ENCODE results near the gene MUC2.

The MUC2 gene

DNA sequence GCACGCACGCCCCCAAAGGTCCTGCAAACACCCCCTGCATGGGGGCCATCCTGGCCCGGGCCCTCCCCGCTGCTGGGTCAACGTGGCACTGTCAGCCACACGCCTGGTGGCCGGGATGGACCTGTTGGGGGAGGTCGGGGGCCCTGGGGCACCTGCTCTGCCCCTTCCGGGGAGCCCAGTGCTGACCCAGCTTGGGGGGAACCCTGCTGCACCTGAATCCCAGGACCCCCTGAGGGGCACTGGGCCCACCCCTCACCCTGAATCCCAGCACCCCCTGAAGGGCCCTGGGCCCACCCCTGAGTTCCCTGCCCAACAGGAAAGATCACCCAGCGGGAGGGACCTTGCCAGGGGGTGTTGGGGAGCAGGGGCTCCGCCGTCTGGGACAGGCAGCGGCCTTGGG is 37.7 kb upstream of the MUC2 start:
- peak in 1 of 3 experiments; percentile 30 for DNase-seq

- no peak for DNase-seq
Observed at GRCh38 chr11:1037506-1038055, 37.1 kb upstream of the MUC2 start.

DNA sequence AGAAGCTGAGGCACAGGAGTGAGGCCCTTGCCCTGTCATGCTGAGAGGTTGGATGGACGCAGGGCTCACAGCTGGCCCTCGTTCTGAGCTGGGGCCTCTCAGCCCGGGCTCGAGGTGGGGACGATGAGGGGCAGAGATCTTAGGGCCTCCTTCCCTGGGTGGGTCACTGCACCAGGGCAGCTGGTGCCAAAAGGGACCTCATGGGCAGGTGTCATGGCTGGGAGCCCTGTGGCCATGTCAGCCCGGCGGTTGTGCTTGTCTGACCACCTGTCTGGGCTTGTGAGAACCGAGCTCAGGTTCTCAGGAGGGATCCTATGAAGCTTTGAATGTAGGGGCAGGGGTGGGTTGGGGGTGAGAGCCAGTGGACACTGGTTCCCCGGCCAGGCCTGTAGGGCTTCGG is 36.3 kb upstream of the MUC2 start:
- no peak for DNase-seq

GRCh38 chr11:1038921-1039320 is 35.8 kb upstream of the MUC2 start:
- DNase-seq: no peak

DNA sequence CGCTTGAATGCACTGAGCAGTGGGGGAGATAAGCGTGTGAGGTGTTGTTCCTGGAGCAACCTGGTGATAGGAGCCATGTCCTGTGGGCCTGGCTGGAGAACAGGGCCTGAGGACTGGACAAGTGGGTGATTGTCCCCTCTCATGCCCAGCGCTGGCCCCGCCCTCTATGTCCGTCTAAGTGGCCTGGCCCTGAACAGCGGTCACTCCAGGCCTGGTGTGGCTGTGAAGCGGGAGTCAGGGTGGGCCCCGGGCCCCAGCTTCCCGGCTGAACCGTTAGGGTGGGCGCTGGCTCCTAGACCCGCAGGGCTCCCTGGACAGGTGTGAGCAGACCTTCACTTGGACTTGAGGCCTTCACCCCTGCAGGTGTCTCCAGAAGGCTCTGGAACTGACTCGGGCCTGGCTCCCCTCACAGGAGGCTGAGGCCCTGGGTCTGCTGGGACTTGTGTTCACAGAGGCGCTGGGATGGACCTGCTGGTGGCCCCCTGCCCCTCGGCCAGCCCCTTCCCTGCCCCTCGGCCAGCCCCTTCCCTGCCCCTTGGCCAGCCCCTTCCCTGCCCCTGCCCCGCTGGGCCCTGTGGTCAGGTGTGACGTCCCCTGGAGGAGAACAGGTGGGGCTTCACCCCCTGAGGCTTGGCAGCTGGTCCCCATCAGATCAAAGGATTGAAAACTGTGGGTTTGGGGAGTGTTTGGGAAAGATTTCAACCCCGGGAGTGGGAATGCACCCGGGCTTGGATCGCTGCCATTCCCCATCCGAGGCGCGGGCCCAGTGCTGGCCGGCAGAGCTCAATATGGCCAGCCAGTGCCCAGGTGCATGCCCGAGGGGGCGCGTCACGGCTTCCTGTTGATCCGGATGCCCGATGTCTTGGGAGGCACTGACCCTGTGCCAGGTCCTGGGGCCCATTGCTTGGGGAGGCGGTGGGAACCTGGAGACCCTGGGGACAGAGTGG is 34.9 kb upstream of the MUC2 start:
- no peak for DNase-seq

- DNase-seq: no peak
Observed at GRCh38 chr11:1040428-1041148, 34.1 kb upstream of the MUC2 start.

DNA sequence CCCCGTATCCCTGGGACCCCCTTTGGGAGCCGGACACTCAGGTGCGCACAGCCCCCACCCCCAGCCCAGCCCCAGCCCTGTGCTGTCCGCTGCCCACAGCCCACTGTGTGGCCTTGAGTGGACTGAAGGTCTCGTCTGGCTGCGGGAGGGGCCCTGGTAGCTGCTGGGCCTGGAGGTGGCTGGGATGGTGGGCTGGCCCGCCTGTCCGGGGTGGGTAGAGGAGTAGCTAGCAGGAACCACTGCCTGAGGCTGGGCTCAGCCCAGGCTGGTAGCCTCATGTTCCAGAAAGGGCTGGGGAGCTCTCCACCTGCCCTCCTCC is 33.6 kb upstream of the MUC2 start:
- DNase-seq: no peak

DNA sequence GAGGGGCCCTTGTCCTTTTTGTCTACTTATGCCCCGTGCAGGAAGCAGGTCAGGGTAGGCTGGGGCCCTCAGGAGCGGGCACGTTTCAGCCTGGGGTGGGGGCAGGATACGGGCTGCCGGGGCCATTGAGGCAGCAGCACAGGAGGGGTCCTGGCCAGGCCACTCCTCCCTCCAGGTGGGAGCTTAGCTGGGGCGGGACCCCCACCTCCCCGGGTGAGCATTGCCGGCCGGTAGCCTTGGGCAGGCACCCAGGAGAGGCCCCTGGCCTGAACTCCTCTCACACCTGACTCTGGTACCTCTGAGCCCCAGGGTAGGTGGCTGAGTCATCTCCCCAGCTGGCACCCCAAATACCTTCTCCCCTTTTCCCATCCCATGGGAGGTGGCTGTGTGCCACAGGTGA is 33.2 kb upstream of the MUC2 start:
- DNase-seq: no peak

DNA sequence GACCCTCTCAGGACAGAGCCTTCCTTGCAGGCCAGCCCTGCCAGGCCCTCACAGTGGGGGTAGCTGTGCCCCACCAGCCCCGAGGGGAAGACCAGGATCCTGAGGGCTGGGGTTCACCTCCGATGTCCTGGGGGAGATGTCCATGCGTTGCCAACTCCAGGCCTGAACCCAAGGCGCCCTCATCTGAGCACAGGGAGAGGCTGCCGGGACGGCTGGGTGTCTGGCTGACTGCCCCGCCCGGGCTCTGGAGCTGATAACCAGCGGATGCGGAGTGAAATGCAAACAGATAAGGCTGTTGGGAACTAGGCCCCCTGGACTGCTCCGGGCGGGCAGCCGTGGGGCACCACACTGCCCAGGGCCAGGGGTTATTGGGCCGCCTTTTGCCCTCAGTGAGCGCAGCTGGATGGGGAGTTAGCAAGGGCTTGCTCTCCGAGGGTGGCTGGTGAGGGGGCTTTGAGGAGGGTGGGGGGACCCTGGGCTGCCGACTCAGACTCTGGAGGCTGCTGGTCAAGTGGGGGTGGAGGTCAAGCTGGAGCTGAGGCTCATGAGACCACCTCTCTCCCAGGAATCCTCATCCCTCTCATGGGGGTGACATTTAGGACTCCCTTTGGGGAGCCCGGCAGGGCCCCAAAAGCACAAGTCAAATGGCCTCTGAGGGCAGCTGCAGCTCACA is 32.6 kb upstream of the MUC2 start:
- no peak for DNase-seq

DNA sequence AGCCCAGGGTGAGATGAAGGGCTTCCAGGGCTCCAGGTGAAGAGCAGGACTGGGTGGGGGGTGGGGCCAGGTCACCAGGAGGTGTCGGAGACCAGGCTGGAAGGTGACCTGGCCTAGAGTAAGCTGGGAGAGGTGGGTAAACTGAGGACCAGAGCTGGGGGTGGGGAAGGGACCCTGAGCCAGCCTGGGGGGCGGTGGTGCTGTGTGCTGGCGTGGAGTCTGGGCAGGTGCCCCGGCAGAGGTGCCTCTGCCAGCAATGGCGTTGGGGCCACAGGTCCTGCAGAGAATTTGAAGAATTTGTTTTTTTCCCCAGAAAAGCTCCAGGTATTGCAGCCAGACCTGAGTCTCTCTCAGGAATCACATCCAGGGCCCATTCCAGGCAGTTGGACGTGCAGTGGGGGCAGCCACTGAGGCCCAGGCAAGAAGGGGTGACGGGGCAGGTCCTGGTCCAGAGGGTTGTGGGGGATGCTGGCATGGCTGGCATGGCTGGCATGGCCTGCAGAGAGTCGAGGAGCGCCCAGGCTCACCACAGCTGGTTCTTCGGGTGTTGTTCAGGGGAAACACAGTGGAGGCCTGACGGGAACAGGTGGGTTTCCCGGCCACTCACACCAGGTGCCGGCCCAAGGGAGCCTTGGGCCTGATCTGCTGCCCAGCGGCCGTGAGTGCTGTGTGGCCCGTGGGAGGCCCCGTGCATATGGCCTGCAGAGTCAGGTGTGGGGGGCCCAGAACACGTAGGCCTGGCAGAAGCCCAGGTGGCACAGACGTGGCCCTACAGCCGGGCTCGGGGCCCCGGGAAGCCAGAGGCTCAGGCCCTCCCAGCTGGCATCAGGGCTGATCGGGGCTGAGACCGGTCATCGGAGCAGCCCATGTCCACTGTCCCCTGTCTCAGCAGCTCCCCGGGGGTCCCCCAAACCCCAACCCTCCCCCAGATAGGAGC is 31.8 kb upstream of the MUC2 start:
- no peak for DNase-seq

GRCh38 chr11:1043563-1044096 is 31.0 kb upstream of the MUC2 start:
- DNase-seq: no peak

DNA sequence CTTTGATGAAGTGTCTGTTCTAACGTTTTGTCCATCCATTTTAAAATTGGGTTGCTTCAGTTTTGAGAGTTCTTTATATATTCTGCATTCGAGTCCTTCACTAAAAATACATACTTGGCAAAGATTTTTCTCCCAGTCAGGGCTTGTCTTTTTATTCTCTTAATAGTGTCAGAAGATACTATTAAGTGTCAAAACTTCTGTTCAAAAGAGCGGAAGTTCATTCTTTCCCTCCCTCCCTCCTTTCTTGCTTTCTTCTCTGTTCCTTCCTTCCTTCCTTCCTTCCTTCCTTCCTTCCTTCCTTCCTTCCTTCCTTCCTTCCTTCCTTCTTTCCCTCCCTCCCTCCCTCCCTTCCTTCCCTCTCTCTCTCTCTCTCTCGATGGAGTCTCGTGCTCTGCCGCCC is 30.5 kb upstream of the MUC2 start:
- no peak for DNase-seq

DNA sequence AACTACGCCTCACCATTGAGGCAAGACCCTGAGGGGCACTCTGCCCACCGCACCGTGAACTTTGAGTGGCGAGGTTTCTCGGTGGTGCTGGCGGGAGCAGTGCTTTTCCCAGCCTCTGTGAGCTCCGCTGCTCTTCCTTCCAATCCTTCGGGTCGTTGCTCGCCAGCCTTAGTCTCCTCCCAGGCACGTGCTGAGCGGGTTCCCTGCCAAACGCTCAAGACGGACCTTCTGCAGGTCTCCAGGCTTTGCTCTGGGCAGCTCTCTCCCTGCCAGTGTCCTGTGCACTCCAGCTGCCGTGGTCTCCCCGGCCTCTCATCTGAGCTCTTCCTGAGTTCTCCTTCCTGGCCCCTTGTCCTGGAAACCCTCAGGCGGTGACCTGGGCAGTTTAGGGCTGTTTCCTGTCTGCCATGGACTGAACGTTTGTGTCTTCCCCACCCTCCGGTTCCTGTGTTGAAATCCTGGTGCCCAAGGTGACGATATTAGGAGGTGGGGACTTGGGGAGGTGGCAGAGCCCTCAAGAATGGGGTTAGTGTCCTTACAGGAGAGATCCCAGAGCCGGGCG is 27.0 kb upstream of the MUC2 start:
- DNase-seq: no peak

DNA sequence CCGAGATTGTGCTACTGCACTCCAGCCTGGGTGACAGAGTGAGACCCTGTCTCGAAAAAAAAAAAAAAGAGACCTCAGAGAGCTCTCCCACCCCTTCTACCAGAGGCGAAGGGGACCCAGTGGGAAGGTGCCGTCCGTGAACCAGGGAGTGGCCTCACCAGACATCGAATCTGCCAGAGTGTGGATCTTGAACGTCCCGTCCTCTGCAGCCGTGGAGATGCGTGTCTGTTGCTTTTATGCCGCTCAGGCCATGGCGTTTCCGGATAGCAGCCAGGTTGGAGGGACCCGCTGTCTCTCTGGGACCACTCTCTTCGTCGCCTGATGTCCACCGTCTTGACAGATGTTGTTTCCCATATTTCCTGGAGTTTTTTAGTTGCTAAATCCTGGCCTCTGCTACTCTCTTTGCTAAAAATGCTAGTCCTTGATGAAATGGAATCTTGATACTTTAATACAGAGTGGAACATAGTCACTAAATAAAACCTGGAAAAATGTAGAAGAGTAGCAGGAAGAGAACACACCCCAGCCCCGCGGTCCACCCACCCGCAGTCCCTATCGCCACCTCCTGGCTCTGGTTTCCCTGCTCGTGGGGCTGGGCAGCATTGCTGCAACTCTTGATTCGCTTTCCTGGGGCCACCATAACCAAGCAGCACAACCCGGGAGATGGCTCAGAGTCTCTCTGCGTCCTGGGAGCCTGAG is 26.2 kb upstream of the MUC2 start:
- DNase-seq: no peak

- no peak for DNase-seq
Observed at GRCh38 chr11:1049071-1049405, 25.6 kb upstream of the MUC2 start.

- DNase-seq: peak in 2 of 3 experiments; percentile 12 to 36
Observed at GRCh38 chr11:1049431-1049891, 25.2 kb upstream of the MUC2 start.

- DNase-seq: no peak
Observed at GRCh38 chr11:1049911-1050580, 24.6 kb upstream of the MUC2 start.

DNA sequence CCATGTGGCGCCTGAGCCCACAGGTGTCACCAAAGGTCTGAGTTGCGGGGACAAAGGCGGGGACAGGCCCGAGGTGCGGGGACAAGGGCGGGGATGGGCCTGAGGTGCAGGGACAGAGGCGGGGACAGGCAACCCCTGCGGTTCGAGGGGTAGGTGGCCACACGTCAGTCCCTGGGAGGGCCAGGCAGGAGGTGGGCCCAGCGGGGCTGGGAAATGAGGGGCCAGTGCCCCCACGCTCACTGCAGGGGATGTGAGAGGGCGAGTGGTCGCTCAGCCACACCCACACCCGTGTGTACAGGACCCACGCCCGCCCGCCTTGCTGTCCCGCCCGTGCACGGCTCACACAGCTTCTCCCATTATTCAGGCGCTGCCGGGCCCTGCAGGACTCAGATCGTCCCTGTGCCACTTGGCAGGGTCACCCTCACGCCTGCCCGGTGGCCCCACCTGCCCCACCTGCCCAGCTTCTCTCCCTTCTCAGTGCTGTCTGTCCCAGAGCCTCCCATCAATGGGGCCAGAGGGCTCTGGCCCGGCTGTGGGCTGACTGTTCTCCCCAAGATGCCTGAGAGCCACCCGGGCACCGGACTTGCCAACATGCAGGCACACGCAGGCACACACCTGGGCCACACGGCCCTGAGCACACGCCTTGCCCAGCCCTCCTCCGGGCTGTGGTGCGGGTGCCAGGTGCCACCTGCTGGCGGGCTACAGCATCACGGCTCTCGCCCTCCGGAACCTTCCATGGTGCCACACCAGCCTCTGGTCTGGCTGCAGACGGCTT is 23.9 kb upstream of the MUC2 start:
- peak; percentile 67 to 85 (median 83) for DNase-seq

- no peak for DNase-seq
Observed at GRCh38 chr11:1051356-1052132, 23.1 kb upstream of the MUC2 start.

All from NCI-H1417 (cell line).